Endothelial cell of umbilical vein (primary cell): ENCODE data around the gene PIK3R6. TPM values are rescaled to one million over a fixed set of nuclear protein-coding genes. Genes with fewer than 3 reads are reported as not detected.

Experiments
- BruUV-seq: library from RNA; stranded (reverse); fragments of 400-500 nt; replicated peaks from 2 replicates; lab custom pipeline; 2021; lab: Mats Ljungman, UMichigan
- CTCF ChIA-PET: fragments of 300-600, 350-600 bp; sonication (Branson Sonifier 250); formaldehyde crosslinking; loops from one replicate; lab custom pipeline; 2021; ENCODE audit warnings: antibody characterized with exemption, inconsistent platforms; lab: Charles Lee
- POLR2A ChIA-PET: fragments of 300-600, 350-600 bp; sonication (Branson Sonifier 250); formaldehyde crosslinking; loops from one replicate; lab custom pipeline; 2021; ENCODE audit warnings: antibody characterized with exemption, inconsistent platforms; lab: Charles Lee
- DNase-seq: peaks from one replicate; pipeline ENCODE4 v3.0.0-alpha.2; 2011; ENCODE audit warnings: low read depth, low spot score
- FAIRE-seq: peaks from 2 replicates; lab custom pipeline; 2011; peaks lifted over from hg19 to GRCh38; lab: Jason Lieb, UNC
- H2AFZ ChIP-seq: 2 replicates; pipeline ENCODE4 v1.6.0; 2012; ENCODE audit warnings: low read depth, low read length, control low read depth, inconsistent platforms
- H3K27ac ChIP-seq: 2 replicates; pipeline ENCODE4 v1.5.1; 2011; ENCODE audit warnings: low read depth, mild to moderate bottlenecking, control low read depth, low read length, moderate library complexity; ENCODE audit not compliant: insufficient read depth
- H3K27me3 ChIP-seq, 2 experiments: 2 replicates each; pipeline versions ENCODE4 v1.6.0 to v1.6.1; 2011; ENCODE audit warnings: low read length in 2 of 2, mixed read lengths in 1 of 2; ENCODE audit not compliant: control insufficient read depth in 2 of 2, insufficient read depth in 2 of 2
- H3K36me3 ChIP-seq, 2 experiments: 2 replicates in 1 of 2; 3 replicates in 1 of 2; pipeline ENCODE4 v1.5.1; 2011; ENCODE audit warnings: low read length in 2 of 2, mild to moderate bottlenecking in 1 of 2, moderate library complexity in 1 of 2; ENCODE audit not compliant: control insufficient read depth in 2 of 2, insufficient read depth in 2 of 2; ENCODE audit errors: extremely low read depth in 1 of 2
- H3K4me1 ChIP-seq: 3 replicates; pipeline ENCODE4 v1.5.1; 2011; ENCODE audit warnings: mild to moderate bottlenecking, low read length; ENCODE audit not compliant: control insufficient read depth, insufficient read depth; ENCODE audit errors: extremely low read depth
- H3K4me2 ChIP-seq: 2 replicates; pipeline ENCODE4 v1.6.1; 2011; ENCODE audit warnings: low read length, control low read depth, mixed read lengths; ENCODE audit not compliant: insufficient read depth
- H3K4me3 ChIP-seq, 3 experiments: fragments of 200-600 bp in 1 of 3; sonication (generic), shearing (Covaris generic) in 1 of 3; replicated peaks in 1 of 3; 2 replicates each; pipeline ENCODE4 v1.5.1; 2011 to 2016; ENCODE audit warnings: control low read depth in 3 of 3, low read length in 3 of 3, mild to moderate bottlenecking in 2 of 3, inconsistent platforms in 1 of 3, low read depth in 1 of 3, moderate library complexity in 1 of 3; ENCODE audit not compliant: insufficient read depth in 1 of 3
- H3K79me2 ChIP-seq: 2 replicates; pipeline ENCODE4 v1.6.0; 2012; ENCODE audit warnings: low read length, inconsistent platforms; ENCODE audit not compliant: control insufficient read depth, insufficient read depth
- H3K9ac ChIP-seq: replicated peaks from 2 replicates; pipeline ENCODE3; 2011; ENCODE audit warnings: low read length, control low read depth; ENCODE audit not compliant: insufficient read depth; ENCODE audit errors: extremely low read depth
- H3K9me1 ChIP-seq: replicated peaks from 3 replicates; pipeline ENCODE4 v1.6.0; 2011; ENCODE audit warnings: mild to moderate bottlenecking, low read length; ENCODE audit not compliant: control insufficient read depth, insufficient read depth; ENCODE audit errors: extremely low read depth
- H3K9me3 ChIP-seq: replicated peaks from 2 replicates; pipeline ENCODE4 v1.5.1; 2012; ENCODE audit warnings: low read length, inconsistent platforms; ENCODE audit not compliant: control insufficient read depth, insufficient read depth
- H4K20me1 ChIP-seq: replicated peaks from 2 replicates; pipeline ENCODE3; 2011; ENCODE audit warnings: mild to moderate bottlenecking, low read length; ENCODE audit not compliant: control insufficient read depth, insufficient read depth; ENCODE audit errors: extremely low read depth
- CTCF ChIP-seq, 2 donors: IDR thresholded peaks; 1 replicate in 1 of 2; 2 replicates in 1 of 2; pipeline ENCODE4 v1.5.1; 2011; ENCODE audit warnings: low read length in 2 of 2, mild to moderate bottlenecking in 2 of 2, moderate library complexity in 2 of 2, control low read depth in 1 of 2, inconsistent platforms in 1 of 2, low read depth in 1 of 2; ENCODE audit not compliant: insufficient read depth in 1 of 2; ENCODE audit errors: extremely low read depth in 1 of 2
- EZH2 ChIP-seq: IDR thresholded peaks from 2 replicates; pipeline ENCODE4 v1.6.1; 2012; ENCODE audit warnings: borderline replicate concordance, low read depth, mild to moderate bottlenecking, moderate library complexity, low read length, inconsistent platforms; ENCODE audit not compliant: severe bottlenecking
- FOS ChIP-seq: IDR thresholded peaks from 2 replicates; pipeline ENCODE4 v1.6.1; 2011; ENCODE audit warnings: mild to moderate bottlenecking, low read length, moderate library complexity, borderline replicate concordance; ENCODE audit not compliant: insufficient read depth
- GATA2 ChIP-seq: IDR thresholded peaks from 2 replicates; pipeline ENCODE4 v1.7.0; 2011; ENCODE audit warnings: low read depth, mild to moderate bottlenecking, moderate library complexity, mixed read lengths, low read length; ENCODE audit not compliant: insufficient read length, insufficient read depth
- JUN ChIP-seq: IDR thresholded peaks from 2 replicates; pipeline ENCODE4 v1.6.1; 2011; ENCODE audit warnings: borderline replicate concordance, low read depth; ENCODE audit not compliant: insufficient read length, insufficient read depth
- MAX ChIP-seq: IDR thresholded peaks from 2 replicates; pipeline ENCODE4 v1.6.1; 2011; ENCODE audit not compliant: insufficient read depth, insufficient read length
- MYC ChIP-seq: IDR thresholded peaks from one replicate; pipeline ENCODE4 v1.6.1; 2011; ENCODE audit warnings: mild to moderate bottlenecking, low read depth, low read length
- POLR2A ChIP-seq: IDR thresholded peaks from 2 replicates; pipeline ENCODE4 v1.6.1; 2012; ENCODE audit warnings: low read depth, mild to moderate bottlenecking, control low read depth, low read length
- POLR2AphosphoS5 ChIP-seq: IDR thresholded peaks from 2 replicates; pipeline ENCODE4 v1.6.1; 2012; ENCODE audit warnings: low read depth, mild to moderate bottlenecking, control low read depth, low read length, moderate library complexity; ENCODE audit not compliant: insufficient read depth
- dilution Hi-C: fragments of 300-500 bp; cut with MboI; formaldehyde crosslinking; loops from one replicate; pipeline ENCODE4 v1.15.0; 2019; ENCODE audit warnings: low sequenced_read_pairs; ENCODE audit not compliant: extremely low pct_ligation_motif_present
- intact Hi-C: fragments of 100-400 bp; cut with micrococcal nuclease; formaldehyde crosslinking; loops from one replicate; pipeline ENCODE4 v1.10.0; 2022
- polyA plus RNA-seq, 4 experiments: library from polyadenylated mRNA; depleted of rRNA in 3 of 4; stranded (reverse) in 3 of 4; unstranded in 1 of 4; fragments of >200 nt; gene quantifications; 2 replicates each; pipeline versions ENCODE4 v1.2.1 to v1.2.3, GENCODE V29; 2011 to 2012; ENCODE audit warnings: missing spikeins in 1 of 4
- total RNA-seq: library from RNA; stranded (reverse); gene quantifications from 2 replicates; pipeline ENCODE4 v1.2.3, GENCODE V29; 2021

The PIK3R6 gene
- total and polyA plus RNA-seq, 2 donors (not counting 3 experiments of a cell fraction or from before 2014, with no cell fraction given), result not detected

DNA sequence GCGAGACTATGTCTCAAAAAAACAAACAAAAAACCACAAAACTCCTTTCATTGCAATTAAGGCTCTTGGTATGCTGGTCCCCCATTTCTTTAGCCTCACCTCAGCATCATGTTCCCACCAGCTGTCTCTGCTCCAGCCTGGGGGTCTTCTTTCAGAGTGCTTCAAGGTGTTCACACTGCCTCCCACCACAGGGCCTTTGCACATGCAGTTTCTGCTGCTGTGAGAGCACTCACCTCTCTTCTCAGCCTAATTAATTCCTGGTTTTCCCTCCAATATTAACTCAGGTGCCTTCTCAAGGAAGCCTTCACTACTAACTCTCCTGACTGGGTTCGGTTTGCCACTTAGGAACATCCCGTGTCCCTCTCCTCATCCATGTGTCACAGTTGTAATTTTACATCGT, 15.9 kb upstream of the PIK3R6 start:
- FAIRE-seq (no peak), DNase-seq (no peak)
- ChIA-PET POLR2A (no interaction called here), CTCF (no interaction called here)
- Histone ChIP-seq H3K9me3 (no peaks in the 10 kb centered on the region), H3K27me3 (peaks cover 0 to 1% of the 10 kb centered on the region in 2 experiments), H4K20me1 (no peaks in the 10 kb centered on the region), H3K9me1 (no peaks in the 10 kb centered on the region), H3K36me3 (no peaks in the 10 kb centered on the region), H3K9ac (no peak overlapping the region), H3K4me2 (no peak overlapping the region), H3K4me3 (no peak overlapping the region), H3K27ac (no peak overlapping the region), H3K79me2 (no peaks in the 10 kb centered on the region), H2AFZ (no peak overlapping the region), H3K4me1 (no peaks in the 10 kb centered on the region)
- dilution Hi-C loops, result no loop called here
- intact Hi-C loops, result no loop called here
- TF ChIP-seq GATA2 (no peak), JUN (no peak), POLR2AphosphoS5 (no peak), POLR2A (no peak), EZH2 (no peak), CTCF (IDR thresholded peaks at IDR 0.05; ENCODE audit: extremely low read depth in 1 of 2, insufficient read depth in 1 of 2, low read depth in 1 of 2, low read length in 2 of 2) (no peak), MYC (no peak), FOS (no peak), MAX (no peak)
- BruUV-seq, result no TSS peak
